Panc1 (cell line): ENCODE data around the gene MTF1.

Experiments used
- CTCF ChIP-seq: fragments of 450-650 bp; IDR thresholded peaks from 2 replicates; pipeline ENCODE4 v1.5.1; 2017; ENCODE audit warnings: mild to moderate bottlenecking
- POLR2AphosphoS5 ChIP-seq: IDR thresholded peaks from 2 replicates; pipeline ENCODE4 v1.6.1; 2012; ENCODE audit warnings: mild to moderate bottlenecking, low read depth, low read length, moderate library complexity
- REST ChIP-seq, 2 experiments: IDR thresholded peaks; 2 replicates each; pipeline ENCODE4 v1.6.1; 2011 to 2012; ENCODE audit warnings: low read depth in 2 of 2, control low read depth in 1 of 2, low read length in 1 of 2, mild to moderate bottlenecking in 1 of 2, moderate library complexity in 1 of 2; ENCODE audit not compliant: insufficient read depth in 1 of 2
- TCF7L2 ChIP-seq: IDR thresholded peaks from 2 replicates; pipeline ENCODE4 v1.6.1; 2011; ENCODE audit warnings: mild to moderate bottlenecking, low read depth, low read length, inconsistent platforms

GRCh38 chr1:37822906-37823815 lies 36.2 kb downstream of the MTF1 start:
- TF ChIP-seq CTCF = no peak
- TF ChIP-seq POLR2AphosphoS5 = no peak
- TF ChIP-seq REST (IDR thresholded peaks at IDR 0.05; ENCODE audit: insufficient read depth in 1 of 2, low read depth in 2 of 2, low read length in 1 of 2) = no peak
- no peak for TF ChIP-seq TCF7L2
